Measurements from ENCODE around the gene ERP27. TPM values are rescaled to one million over a fixed set of nuclear protein-coding genes. Genes with fewer than 3 reads are reported as not detected.

Gene ERP27
- total and polyA plus RNA-seq, 2 donors from 2014 or later = 11.0 to 35.3 TPM

- FAIRE-seq = no peak
- no peaks in the 10 kb centered on the region for H3K36me3 ChIP-seq (ENCODE audit: control insufficient read depth in 2 of 3, insufficient read depth in 3 of 3, low read length in 3 of 3)
- TF ChIP-seq CTCF (IDR thresholded peaks at IDR 0.05; ENCODE audit: borderline replicate concordance, extremely low read depth, insufficient read depth) = no peak
- peak overlapping the region in 1 of 2 donors; percentile 51 for H3K27ac ChIP-seq (ENCODE audit: low read depth in 2 of 2, low read length in 2 of 2)
- H3K9me3 ChIP-seq (ENCODE audit: control insufficient read depth in 2 of 3, insufficient read depth in 1 of 3, low read length in 3 of 3) = no peaks in the 10 kb centered on the region
- no peak for DNase-seq
- intact Hi-C loops (cut with DNase I) = no loop called here
- H3K4me3 ChIP-seq (ENCODE audit: low read length in 3 of 3) = no peak overlapping the region
- H3K4me1 ChIP-seq (ENCODE audit: control insufficient read depth in 2 of 3, insufficient read depth in 2 of 3, low read depth in 1 of 3, low read length in 3 of 3) = peaks cover 0 to 7% (median 6%) of the 10 kb centered on the region in 3 donors
- H3K9ac ChIP-seq (ENCODE audit: low read length in 3 of 3) = no peak overlapping the region
- H3K27me3 ChIP-seq (ENCODE audit: control insufficient read depth, insufficient read depth, low read length) = no peaks in the 10 kb centered on the region
These were observed 18.6 kb upstream of the ERP27 start for GRCh38 chr12:14956905-14957304.

GRCh38 chr12:14956024-14956891 is 17.9 kb upstream of the ERP27 start:
- H3K9me3 ChIP-seq (ENCODE audit: control insufficient read depth in 2 of 3, insufficient read depth in 1 of 3, low read length in 3 of 3) = no peaks in the 10 kb centered on the region
- intact Hi-C loops (cut with DNase I) = no loop called here
- peak overlapping the region in 1 of 2 donors; percentile 38 for H3K27ac ChIP-seq (ENCODE audit: low read depth in 2 of 2, low read length in 2 of 2)
- no peaks in the 10 kb centered on the region for H3K27me3 ChIP-seq (ENCODE audit: control insufficient read depth, insufficient read depth, low read length)
- TF ChIP-seq CTCF (IDR thresholded peaks at IDR 0.05; ENCODE audit: borderline replicate concordance, extremely low read depth, insufficient read depth) = no peak
- H3K36me3 ChIP-seq (ENCODE audit: control insufficient read depth in 2 of 3, insufficient read depth in 3 of 3, low read length in 3 of 3) = no peaks in the 10 kb centered on the region
- no peak overlapping the region for H3K9ac ChIP-seq (ENCODE audit: low read length in 3 of 3)
- no peak for DNase-seq
- peaks cover 0 to 10% (median 10%) of the 10 kb centered on the region in 3 donors for H3K4me1 ChIP-seq (ENCODE audit: control insufficient read depth in 2 of 3, insufficient read depth in 2 of 3, low read depth in 1 of 3, low read length in 3 of 3)
- no peak overlapping the region for H3K4me3 ChIP-seq (ENCODE audit: low read length in 3 of 3)
- FAIRE-seq = no peak

- no peaks in the 10 kb centered on the region for H3K36me3 ChIP-seq (ENCODE audit: control insufficient read depth in 2 of 3, insufficient read depth in 3 of 3, low read length in 3 of 3)
- no peak for TF ChIP-seq CTCF (IDR thresholded peaks at IDR 0.05; ENCODE audit: borderline replicate concordance, extremely low read depth, insufficient read depth)
- H3K9me3 ChIP-seq (ENCODE audit: control insufficient read depth in 2 of 3, insufficient read depth in 1 of 3, low read length in 3 of 3) = no peaks in the 10 kb centered on the region
- peaks cover 0 to 20% (median 10%) of the 10 kb centered on the region in 3 donors for H3K4me1 ChIP-seq (ENCODE audit: control insufficient read depth in 2 of 3, insufficient read depth in 2 of 3, low read depth in 1 of 3, low read length in 3 of 3)
- FAIRE-seq (no peak), DNase-seq (no peak)
- H3K27ac ChIP-seq (ENCODE audit: low read depth in 2 of 2, low read length in 2 of 2) = peak overlapping the region in 1 of 2 donors; percentile 43
- H3K9ac ChIP-seq (ENCODE audit: low read length in 3 of 3) = no peak overlapping the region
- H3K27me3 ChIP-seq (ENCODE audit: control insufficient read depth, insufficient read depth, low read length) = no peaks in the 10 kb centered on the region
- intact Hi-C loops (cut with DNase I) = no loop called here
- H3K4me3 ChIP-seq (ENCODE audit: low read length in 3 of 3) = no peak overlapping the region
These were observed 15.9 kb upstream of the ERP27 start for GRCh38 chr12:14954269-14954668.
